Endothelial cell of umbilical vein (primary cell): Measurements from ENCODE around the gene ZNF474. TPM values are rescaled to one million over a fixed set of nuclear protein-coding genes. Genes with fewer than 3 reads are reported as not detected.
A peak's percentile ranks its signal among the peaks of the same experiment; 100 is the strongest.

Experiments
- BruUV-seq: library from RNA; stranded (reverse); fragments of 400-500 nt; replicated peaks from 2 replicates; lab custom pipeline; 2021; lab: Mats Ljungman, UMichigan
- CTCF ChIA-PET: fragments of 300-600, 350-600 bp; sonication (Branson Sonifier 250); formaldehyde crosslinking; loops from one replicate; lab custom pipeline; 2021; ENCODE audit warnings: antibody characterized with exemption, inconsistent platforms; lab: Charles Lee
- POLR2A ChIA-PET: fragments of 300-600, 350-600 bp; sonication (Branson Sonifier 250); formaldehyde crosslinking; loops from one replicate; lab custom pipeline; 2021; ENCODE audit warnings: antibody characterized with exemption, inconsistent platforms; lab: Charles Lee
- DNase-seq: peaks from one replicate; pipeline ENCODE4 v3.0.0-alpha.2; 2011; ENCODE audit warnings: low read depth, low spot score
- FAIRE-seq: peaks from 2 replicates; lab custom pipeline; 2011; peaks lifted over from hg19 to GRCh38; lab: Jason Lieb, UNC
- H2AFZ ChIP-seq: 2 replicates; pipeline ENCODE4 v1.6.0; 2012; ENCODE audit warnings: low read depth, low read length, control low read depth, inconsistent platforms
- H3K27ac ChIP-seq: 2 replicates; pipeline ENCODE4 v1.5.1; 2011; ENCODE audit warnings: low read depth, mild to moderate bottlenecking, control low read depth, low read length, moderate library complexity; ENCODE audit not compliant: insufficient read depth
- H3K27me3 ChIP-seq, 2 experiments: 2 replicates each; pipeline versions ENCODE4 v1.6.0 to v1.6.1; 2011; ENCODE audit warnings: low read length in 2 of 2, mixed read lengths in 1 of 2; ENCODE audit not compliant: control insufficient read depth in 2 of 2, insufficient read depth in 2 of 2
- H3K36me3 ChIP-seq, 2 experiments: 2 replicates in 1 of 2; 3 replicates in 1 of 2; pipeline ENCODE4 v1.5.1; 2011; ENCODE audit warnings: low read length in 2 of 2, mild to moderate bottlenecking in 1 of 2, moderate library complexity in 1 of 2; ENCODE audit not compliant: control insufficient read depth in 2 of 2, insufficient read depth in 2 of 2; ENCODE audit errors: extremely low read depth in 1 of 2
- H3K4me1 ChIP-seq: 3 replicates; pipeline ENCODE4 v1.5.1; 2011; ENCODE audit warnings: mild to moderate bottlenecking, low read length; ENCODE audit not compliant: control insufficient read depth, insufficient read depth; ENCODE audit errors: extremely low read depth
- H3K4me2 ChIP-seq: 2 replicates; pipeline ENCODE4 v1.6.1; 2011; ENCODE audit warnings: low read length, control low read depth, mixed read lengths; ENCODE audit not compliant: insufficient read depth
- H3K4me3 ChIP-seq, 3 experiments: fragments of 200-600 bp in 1 of 3; sonication (generic), shearing (Covaris generic) in 1 of 3; replicated peaks in 1 of 3; 2 replicates each; pipeline ENCODE4 v1.5.1; 2011 to 2016; ENCODE audit warnings: control low read depth in 3 of 3, low read length in 3 of 3, mild to moderate bottlenecking in 2 of 3, inconsistent platforms in 1 of 3, low read depth in 1 of 3, moderate library complexity in 1 of 3; ENCODE audit not compliant: insufficient read depth in 1 of 3
- H3K79me2 ChIP-seq: 2 replicates; pipeline ENCODE4 v1.6.0; 2012; ENCODE audit warnings: low read length, inconsistent platforms; ENCODE audit not compliant: control insufficient read depth, insufficient read depth
- H3K9ac ChIP-seq: replicated peaks from 2 replicates; pipeline ENCODE3; 2011; ENCODE audit warnings: low read length, control low read depth; ENCODE audit not compliant: insufficient read depth; ENCODE audit errors: extremely low read depth
- H3K9me1 ChIP-seq: replicated peaks from 3 replicates; pipeline ENCODE4 v1.6.0; 2011; ENCODE audit warnings: mild to moderate bottlenecking, low read length; ENCODE audit not compliant: control insufficient read depth, insufficient read depth; ENCODE audit errors: extremely low read depth
- H3K9me3 ChIP-seq: replicated peaks from 2 replicates; pipeline ENCODE4 v1.5.1; 2012; ENCODE audit warnings: low read length, inconsistent platforms; ENCODE audit not compliant: control insufficient read depth, insufficient read depth
- H4K20me1 ChIP-seq: replicated peaks from 2 replicates; pipeline ENCODE3; 2011; ENCODE audit warnings: mild to moderate bottlenecking, low read length; ENCODE audit not compliant: control insufficient read depth, insufficient read depth; ENCODE audit errors: extremely low read depth
- CTCF ChIP-seq, 2 donors: IDR thresholded peaks; 1 replicate in 1 of 2; 2 replicates in 1 of 2; pipeline ENCODE4 v1.5.1; 2011; ENCODE audit warnings: low read length in 2 of 2, mild to moderate bottlenecking in 2 of 2, moderate library complexity in 2 of 2, control low read depth in 1 of 2, inconsistent platforms in 1 of 2, low read depth in 1 of 2; ENCODE audit not compliant: insufficient read depth in 1 of 2; ENCODE audit errors: extremely low read depth in 1 of 2
- EZH2 ChIP-seq: IDR thresholded peaks from 2 replicates; pipeline ENCODE4 v1.6.1; 2012; ENCODE audit warnings: borderline replicate concordance, low read depth, mild to moderate bottlenecking, moderate library complexity, low read length, inconsistent platforms; ENCODE audit not compliant: severe bottlenecking
- FOS ChIP-seq: IDR thresholded peaks from 2 replicates; pipeline ENCODE4 v1.6.1; 2011; ENCODE audit warnings: mild to moderate bottlenecking, low read length, moderate library complexity, borderline replicate concordance; ENCODE audit not compliant: insufficient read depth
- GATA2 ChIP-seq: IDR thresholded peaks from 2 replicates; pipeline ENCODE4 v1.7.0; 2011; ENCODE audit warnings: low read depth, mild to moderate bottlenecking, moderate library complexity, mixed read lengths, low read length; ENCODE audit not compliant: insufficient read length, insufficient read depth
- JUN ChIP-seq: IDR thresholded peaks from 2 replicates; pipeline ENCODE4 v1.6.1; 2011; ENCODE audit warnings: borderline replicate concordance, low read depth; ENCODE audit not compliant: insufficient read length, insufficient read depth
- MAX ChIP-seq: IDR thresholded peaks from 2 replicates; pipeline ENCODE4 v1.6.1; 2011; ENCODE audit not compliant: insufficient read depth, insufficient read length
- MYC ChIP-seq: IDR thresholded peaks from one replicate; pipeline ENCODE4 v1.6.1; 2011; ENCODE audit warnings: mild to moderate bottlenecking, low read depth, low read length
- POLR2A ChIP-seq: IDR thresholded peaks from 2 replicates; pipeline ENCODE4 v1.6.1; 2012; ENCODE audit warnings: low read depth, mild to moderate bottlenecking, control low read depth, low read length
- POLR2AphosphoS5 ChIP-seq: IDR thresholded peaks from 2 replicates; pipeline ENCODE4 v1.6.1; 2012; ENCODE audit warnings: low read depth, mild to moderate bottlenecking, control low read depth, low read length, moderate library complexity; ENCODE audit not compliant: insufficient read depth
- dilution Hi-C: fragments of 300-500 bp; cut with MboI; formaldehyde crosslinking; loops from one replicate; pipeline ENCODE4 v1.15.0; 2019; ENCODE audit warnings: low sequenced_read_pairs; ENCODE audit not compliant: extremely low pct_ligation_motif_present
- intact Hi-C: fragments of 100-400 bp; cut with micrococcal nuclease; formaldehyde crosslinking; loops from one replicate; pipeline ENCODE4 v1.10.0; 2022
- polyA plus RNA-seq, 4 experiments: library from polyadenylated mRNA; depleted of rRNA in 3 of 4; stranded (reverse) in 3 of 4; unstranded in 1 of 4; fragments of >200 nt; gene quantifications; 2 replicates each; pipeline versions ENCODE4 v1.2.1 to v1.2.3, GENCODE V29; 2011 to 2012; ENCODE audit warnings: missing spikeins in 1 of 4
- total RNA-seq: library from RNA; stranded (reverse); gene quantifications from 2 replicates; pipeline ENCODE4 v1.2.3, GENCODE V29; 2021

The ZNF474 gene
- total and polyA plus RNA-seq, 2 donors (not counting 3 experiments of a cell fraction or from before 2014, with no cell fraction given) = 0.03 TPM; not detected in 1

DNA sequence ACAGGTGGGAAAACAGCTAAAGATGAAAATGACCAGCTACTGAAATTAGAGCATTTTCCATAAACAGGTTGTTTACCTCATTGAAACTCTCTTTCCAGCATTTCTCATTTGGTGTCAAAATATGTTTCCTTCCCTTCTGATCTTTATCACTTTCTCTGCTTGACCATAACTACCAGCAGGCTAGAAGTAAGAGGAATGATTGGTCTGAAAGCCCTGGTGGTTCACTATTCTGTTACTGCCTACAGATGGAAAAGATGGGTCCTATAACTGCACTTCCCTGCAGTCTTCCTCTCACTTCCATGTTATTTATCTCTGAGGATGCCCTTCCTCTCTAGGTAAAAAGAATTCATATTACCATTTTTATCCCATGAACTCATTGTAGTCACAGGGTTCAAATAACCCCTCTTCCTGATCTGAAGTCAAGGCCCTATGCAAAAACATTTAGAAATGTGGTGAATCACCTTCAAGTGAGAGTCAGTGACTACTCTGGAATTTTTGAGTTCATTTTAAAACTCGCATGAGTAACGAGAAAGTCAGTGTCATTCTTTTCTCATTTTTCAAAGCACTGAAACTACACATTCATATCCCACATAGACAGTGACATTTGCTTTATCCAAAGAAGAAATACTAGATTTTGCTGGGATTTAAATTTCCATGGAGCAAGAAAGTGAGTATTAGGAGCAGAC is 51.7 kb downstream of the ZNF474 start:
- Histone ChIP-seq H3K4me2 (peak overlapping the region; percentile 88), H3K27ac (peak overlapping the region; percentile 84), H3K36me3 (no peaks in the 10 kb centered on the region), H3K9me3 (no peaks in the 10 kb centered on the region), H3K9ac (peak overlapping the region; percentile 70), H3K4me3 (peak overlapping the region in 1 of 3 experiments; percentile 15), H4K20me1 (no peaks in the 10 kb centered on the region), H3K9me1 (no peaks in the 10 kb centered on the region), H3K4me1 (peaks cover 36% of the 10 kb centered on the region), H3K27me3 (no peaks in the 10 kb centered on the region), H3K79me2 (no peaks in the 10 kb centered on the region), H2AFZ (peak overlapping the region; percentile 64)
- peak; percentile 81 for DNase-seq
- ChIA-PET CTCF (interaction anchor here (0.9 to 3.4 kb wide), 4 partner anchors 11 to 79 kb away, joined by 4 to 16 read pairs (median 4); no protein-coding TSS in a partner anchor), POLR2A (no interaction called here)
- TF ChIP-seq EZH2 (no peak), MYC (no peak), MAX (no peak), POLR2A (no peak), FOS (peak; percentile 79), CTCF (IDR thresholded peaks at IDR 0.05; ENCODE audit: extremely low read depth in 1 of 2, insufficient read depth in 1 of 2, low read depth in 1 of 2, low read length in 2 of 2) (no peak), GATA2 (peak; percentile 89), JUN (peak; percentile 68), POLR2AphosphoS5 (no peak)
- BruUV-seq = no TSS peak
- intact Hi-C loops (loop anchor here (1.0 to 10.0 kb wide), 2 partner anchors 220 to 664 kb away; partner anchors contain the start of genes SNX24 and SRFBP1), dilution Hi-C loops (loop anchor here (25.0 kb wide), 1 partner anchor 94 kb away; the partner anchor contains the start of gene LOX)
- FAIRE-seq = peak; percentile 76
